ENCODE data around the gene PLD1. TPM values are rescaled to one million over a fixed set of nuclear protein-coding genes. Genes with fewer than 3 reads are reported as not detected.

PLD1 gene
- total and polyA plus RNA-seq, 9 donors, result 24.6 to 125 (median 52.1) TPM

DNA sequence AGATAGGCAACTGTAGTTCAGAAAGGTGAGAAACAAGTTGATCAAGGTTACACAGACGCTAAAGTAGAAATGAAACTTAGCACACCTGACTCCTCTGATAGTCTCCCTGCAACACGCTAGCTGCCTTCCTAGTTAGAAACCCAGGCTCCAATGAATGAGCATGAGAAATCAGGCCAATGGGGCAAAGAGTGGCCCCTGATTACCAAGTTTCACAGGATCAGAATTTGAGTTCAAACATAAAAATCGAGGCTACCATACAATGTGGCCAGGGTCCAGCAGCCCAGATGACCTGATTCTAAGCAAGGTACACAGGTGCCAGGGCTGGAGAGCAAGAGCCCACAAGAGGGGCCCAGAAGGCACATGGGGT is 7.7 kb downstream of the PLD1 start:
- Histone ChIP-seq H3K36me3 (no peaks in the 10 kb centered on the region), H3K4me1 (ENCODE audit: insufficient read depth) (peaks cover 23% of the 10 kb centered on the region), H3K4me3 (no peak overlapping the region), H3K9me3 (no peaks in the 10 kb centered on the region), H3K27ac (peak overlapping the region in 1 of 2 donors; percentile 83), H3K27me3 (no peaks in the 10 kb centered on the region)
- DNase-seq, result no peak
- intact Hi-C loops (cut with DNase I), result loop anchor here in 1 of 4 donors (5.0 kb wide), 1 partner anchor 35 kb away; no protein-coding TSS in a partner anchor
- TF ChIP-seq POLR2A (IDR thresholded peaks at IDR 0.05), result no peak
- TF ChIP-seq, protein P1, sequence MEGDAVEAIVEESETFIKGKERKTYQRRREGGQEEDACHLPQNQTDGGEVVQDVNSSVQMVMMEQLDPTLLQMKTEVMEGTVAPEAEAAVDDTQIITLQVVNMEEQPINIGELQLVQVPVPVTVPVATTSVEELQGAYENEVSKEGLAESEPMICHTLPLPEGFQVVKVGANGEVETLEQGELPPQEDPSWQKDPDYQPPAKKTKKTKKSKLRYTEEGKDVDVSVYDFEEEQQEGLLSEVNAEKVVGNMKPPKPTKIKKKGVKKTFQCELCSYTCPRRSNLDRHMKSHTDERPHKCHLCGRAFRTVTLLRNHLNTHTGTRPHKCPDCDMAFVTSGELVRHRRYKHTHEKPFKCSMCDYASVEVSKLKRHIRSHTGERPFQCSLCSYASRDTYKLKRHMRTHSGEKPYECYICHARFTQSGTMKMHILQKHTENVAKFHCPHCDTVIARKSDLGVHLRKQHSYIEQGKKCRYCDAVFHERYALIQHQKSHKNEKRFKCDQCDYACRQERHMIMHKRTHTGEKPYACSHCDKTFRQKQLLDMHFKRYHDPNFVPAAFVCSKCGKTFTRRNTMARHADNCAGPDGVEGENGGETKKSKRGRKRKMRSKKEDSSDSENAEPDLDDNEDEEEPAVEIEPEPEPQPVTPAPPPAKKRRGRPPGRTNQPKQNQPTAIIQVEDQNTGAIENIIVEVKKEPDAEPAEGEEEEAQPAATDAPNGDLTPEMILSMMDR (IDR thresholded peaks at IDR 0.05), result no peak
- no peak for TF ChIP-seq EP300 (IDR thresholded peaks at IDR 0.05)
- WGBS, 3 donors, result 75 to 81% (median 79%) methylated on average over 3 of the region's 3 CpGs

DNA sequence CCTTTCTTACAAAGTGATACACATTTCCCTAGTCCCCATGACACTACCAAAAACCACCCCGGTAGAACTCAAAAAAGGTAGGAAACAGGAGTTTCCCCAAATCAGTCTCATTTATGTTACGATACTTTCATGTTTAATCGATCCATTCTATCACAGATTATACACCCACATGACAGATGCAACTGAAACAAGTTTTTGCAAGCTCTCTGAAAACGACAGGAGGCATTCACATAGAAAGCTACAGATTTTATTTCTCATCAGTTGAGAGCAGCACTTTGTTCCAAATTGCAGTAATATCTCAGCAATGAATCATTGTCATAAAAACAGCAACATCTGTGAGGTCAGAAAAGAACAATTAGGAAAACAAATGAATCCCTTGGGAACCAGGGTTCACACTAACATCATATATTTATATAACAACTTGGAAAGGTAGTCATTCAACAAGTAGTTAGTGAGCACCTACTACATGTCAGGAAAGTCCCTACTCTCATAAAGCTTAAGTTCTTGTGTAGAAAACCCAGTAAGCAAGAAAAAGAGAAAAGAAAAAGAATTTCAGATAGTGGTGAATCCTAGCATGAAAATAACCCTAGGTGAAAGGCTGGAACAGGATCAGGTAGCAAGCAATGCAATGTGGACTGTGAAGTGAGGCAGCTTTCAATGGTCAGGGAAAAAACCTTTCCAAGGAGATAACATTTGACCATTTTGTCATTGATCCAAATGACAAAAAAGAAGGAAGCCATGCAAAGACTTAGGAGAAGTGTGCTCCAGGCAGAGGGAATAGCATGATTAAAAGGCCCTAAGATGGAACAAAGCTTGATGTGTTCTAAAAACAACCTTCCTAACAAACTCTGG is 8.3 kb downstream of the PLD1 start:
- peaks cover 22% of the 10 kb centered on the region for H3K4me1 ChIP-seq (ENCODE audit: insufficient read depth)
- no peak for TF ChIP-seq POLR2A (IDR thresholded peaks at IDR 0.05)
- TF ChIP-seq, protein P1 (IDR thresholded peaks at IDR 0.05), result no peak
- no peak for DNase-seq
- intact Hi-C loops (cut with DNase I), result loop anchor here in 1 of 4 donors (5.0 kb wide), 1 partner anchor 35 kb away; no protein-coding TSS in a partner anchor
- peak overlapping the region; percentile 32 to 83 for H3K27ac ChIP-seq
- H3K27me3 ChIP-seq, result no peaks in the 10 kb centered on the region
- no peaks in the 10 kb centered on the region for H3K36me3 ChIP-seq
- 30 to 44% (median 35%) methylated on average over 4 of the region's 4 CpGs for WGBS, 3 donors
- no peak overlapping the region for H3K4me3 ChIP-seq
- no peaks in the 10 kb centered on the region for H3K9me3 ChIP-seq

- intact Hi-C loops (cut with DNase I), result no loop called here
- Histone ChIP-seq H3K36me3 (no peaks in the 10 kb centered on the region), H3K4me3 (no peak overlapping the region), H3K4me1 (ENCODE audit: insufficient read depth) (peaks cover 12% of the 10 kb centered on the region), H3K9me3 (no peaks in the 10 kb centered on the region), H3K27me3 (no peaks in the 10 kb centered on the region), H3K27ac (no peak overlapping the region)
- TF ChIP-seq, protein P1 (IDR thresholded peaks at IDR 0.05), result no peak
- TF ChIP-seq POLR2A (IDR thresholded peaks at IDR 0.05), result no peak
- TF ChIP-seq EP300 (IDR thresholded peaks at IDR 0.05), result no peak
- no peak for DNase-seq
- WGBS, 3 donors, result 90 to 94% (median 91%) methylated on average over 1 of the region's 1 CpG
Observed at GRCh38 chr3:171799501-171799900, 10.8 kb downstream of the PLD1 start.

DNA sequence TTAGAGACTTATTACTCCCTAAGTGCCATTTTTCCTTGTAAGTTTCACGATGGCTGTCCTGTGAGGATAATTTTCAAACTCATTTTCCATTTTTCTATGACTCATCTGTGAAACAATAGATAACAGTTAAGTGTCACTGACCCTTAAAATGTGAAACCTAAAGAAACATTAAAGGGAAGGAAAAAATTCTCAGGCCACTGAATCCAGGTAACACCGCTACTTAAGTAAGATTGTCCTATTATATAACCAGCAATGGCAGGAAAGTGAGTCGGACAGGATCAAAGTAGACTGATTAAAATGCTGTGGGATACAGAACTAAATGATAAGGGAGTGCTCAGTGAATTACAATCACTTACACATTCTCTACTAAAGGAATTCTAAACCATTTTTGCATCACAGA is 12.4 kb downstream of the PLD1 start:
- H3K9me3 ChIP-seq, result no peaks in the 10 kb centered on the region
- DNase-seq, result no peak
- peaks cover 11% of the 10 kb centered on the region for H3K4me1 ChIP-seq (ENCODE audit: insufficient read depth)
- 56 to 65% (median 61%) methylated on average over 3 of the region's 3 CpGs for WGBS, 3 donors
- intact Hi-C loops (cut with DNase I), result no loop called here
- no peak overlapping the region for H3K4me3 ChIP-seq
- TF ChIP-seq, protein P1 (IDR thresholded peaks at IDR 0.05), result no peak
- H3K36me3 ChIP-seq, result no peaks in the 10 kb centered on the region
- H3K27ac ChIP-seq, result peak overlapping the region in 1 of 2 donors; percentile 7
- H3K27me3 ChIP-seq, result no peaks in the 10 kb centered on the region
